NCI-H2227 treated with DMSO at 0.1 percent for 48 hours (cell line): ENCODE results near the gene APOO.

ENCODE experiments used
- DNase-seq: peaks from one replicate; lab custom pipeline; 2025; lab: John Stamatoyannopoulos, UW

The APOO gene

GRCh38 chrX:23907498-23908218 lies at the start of gene APOO, which contains the start of gene CXorf58:
TSS of gene APOO (minus strand) at chrX:23907938. CDS start at chrX:23907702, 236 bp downstream.
TSS of gene CXorf58 (plus strand) at chrX:23908006. CDS start at chrX:23910303, 2,297 bp downstream.
- peak; percentile 98 for DNase-seq

GRCh38 chrX:23954396-23954795 lies 46.7 kb upstream of the APOO start:
- DNase-seq, result no peak

- DNase-seq, result no peak
Measured at GRCh38 chrX:23953908-23954269, 46.2 kb upstream of the APOO start.

- DNase-seq, result peak; percentile 19
Measured at GRCh38 chrX:23952984-23953907, 45.5 kb upstream of the APOO start.

GRCh38 chrX:23952391-23952790 lies 44.7 kb upstream of the APOO start:
- DNase-seq, result no peak

- DNase-seq, result no peak
Measured at GRCh38 chrX:23945206-23945605, 37.5 kb upstream of the APOO start.

- no peak for DNase-seq
Measured at GRCh38 chrX:23944234-23944633, 36.5 kb upstream of the APOO start.

GRCh38 chrX:23939203-23939602 lies 31.5 kb upstream of the APOO start:
- DNase-seq, result no peak

GRCh38 chrX:23938690-23939089 lies 31.0 kb upstream of the APOO start:
- no peak for DNase-seq

GRCh38 chrX:23937100-23937499 lies 29.4 kb upstream of the APOO start:
- DNase-seq, result no peak

- peak; percentile 45 for DNase-seq
Measured at GRCh38 chrX:23936180-23936579, 28.4 kb upstream of the APOO start.

- no peak for DNase-seq
Measured at GRCh38 chrX:23935106-23935505, 27.4 kb upstream of the APOO start.

- DNase-seq, result no peak
Measured at GRCh38 chrX:23932046-23932445, 24.3 kb upstream of the APOO start.

- DNase-seq, result no peak
Measured at GRCh38 chrX:23930894-23931604, 23.3 kb upstream of the APOO start.

- no peak for DNase-seq
Measured at GRCh38 chrX:23926015-23926414, 18.3 kb upstream of the APOO start.

- no peak for DNase-seq
Measured at GRCh38 chrX:23919706-23920320, 12.1 kb upstream of the APOO start.

- DNase-seq, result no peak
Measured at GRCh38 chrX:23919148-23919547, 11.4 kb upstream of the APOO start.

- no peak for DNase-seq
Measured at GRCh38 chrX:23911126-23911835, 3.5 kb upstream of the APOO start.

- DNase-seq, result no peak
Measured at GRCh38 chrX:23908219-23909004, 674 bp upstream of the APOO start.

GRCh38 chrX:23907111-23907497 lies 634 bp downstream of the APOO start:
- DNase-seq, result no peak

- DNase-seq, result no peak
Measured at GRCh38 chrX:23904096-23904495, 3.6 kb downstream of the APOO start.
